Stimulated activated CD4-positive, alpha-beta T cell treated with anti-CD3 and anti-CD28 coated beads, Interleukin-12 subunit alpha, Interleukin-12 subunit beta, amount 100 ng/mL, for 48 hours (primary cell): Measurements from ENCODE around the gene ATP6V1A.

ENCODE experiments used
- DNase-seq, 3 donors: peaks; one replicate each; pipeline ENCODE4 v3.0.0-alpha.2; 2020; ENCODE audit warnings: low read depth in 2 of 3, low spot score in 1 of 3

ATP6V1A gene

DNA sequence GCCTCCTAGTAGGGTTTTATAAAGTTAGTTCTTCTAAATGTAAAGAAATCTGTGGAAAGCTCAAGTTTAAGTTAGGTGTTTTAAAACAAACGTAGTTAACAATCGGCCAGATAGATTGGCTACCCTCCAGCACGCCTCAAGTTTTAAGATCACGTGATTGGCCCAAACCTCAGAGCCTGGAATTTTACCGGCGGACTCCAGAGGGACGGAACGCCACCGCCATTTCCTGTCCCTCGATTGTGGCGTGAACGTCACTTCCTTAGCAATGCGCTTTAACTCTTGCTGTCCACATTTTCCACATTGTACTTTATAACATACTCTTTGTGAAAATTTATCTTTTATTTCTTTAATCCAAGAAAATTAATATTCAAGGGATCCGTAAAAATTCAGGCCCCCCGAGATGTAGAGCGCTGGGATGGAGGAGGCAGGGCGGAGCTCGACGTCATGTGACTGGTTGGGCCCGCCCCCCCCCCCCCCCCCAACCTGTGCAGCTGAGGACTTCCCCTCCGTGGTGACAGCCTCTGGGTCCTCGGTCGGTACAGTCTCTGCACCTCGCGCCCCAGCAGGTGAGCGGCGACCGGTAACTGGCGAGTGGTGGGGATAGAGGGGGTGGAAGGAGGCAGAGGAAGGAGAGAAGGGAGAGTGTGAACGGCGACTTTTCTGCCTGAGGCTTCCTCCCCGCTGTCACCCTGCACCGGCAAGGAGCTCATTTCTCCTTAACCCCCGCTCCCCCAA lies at the start of gene ATP6V1A:
ATP6V1A (plus strand) TSS at position 488 of the 735 bp plus-strand sequence. CDS start 31,719 bp downstream, outside the sequence.
- peak; percentile 76 to 80 (median 77) for DNase-seq

DNA sequence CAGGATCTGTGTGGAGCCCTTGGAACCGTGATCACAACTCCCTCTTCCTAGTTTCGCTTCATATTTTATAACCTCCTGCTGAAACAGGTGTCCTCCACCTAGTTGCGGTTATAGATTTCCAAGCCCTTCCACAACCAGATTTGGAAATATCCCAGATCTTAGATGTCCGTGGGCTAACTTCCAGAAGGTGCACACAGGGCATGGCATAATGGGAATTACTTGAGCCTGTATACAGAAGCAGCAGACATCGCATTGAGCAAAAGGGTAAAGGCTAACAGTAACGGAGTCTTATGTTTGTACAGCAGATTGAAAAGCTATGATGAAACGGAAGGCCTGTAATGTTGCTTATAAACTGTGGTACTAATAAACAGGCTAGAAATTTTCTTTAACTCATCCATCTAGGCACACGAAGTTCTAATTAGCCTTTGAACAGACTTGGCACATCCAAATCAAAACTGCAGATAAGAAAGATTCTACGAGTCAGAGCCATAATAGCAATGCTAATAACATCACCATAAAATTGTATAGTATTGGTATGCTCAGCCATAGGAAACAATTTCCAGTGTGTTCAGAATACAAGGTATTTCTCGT lies 49.2 kb upstream of the ATP6V1A start:
- DNase-seq, result no peak

DNA sequence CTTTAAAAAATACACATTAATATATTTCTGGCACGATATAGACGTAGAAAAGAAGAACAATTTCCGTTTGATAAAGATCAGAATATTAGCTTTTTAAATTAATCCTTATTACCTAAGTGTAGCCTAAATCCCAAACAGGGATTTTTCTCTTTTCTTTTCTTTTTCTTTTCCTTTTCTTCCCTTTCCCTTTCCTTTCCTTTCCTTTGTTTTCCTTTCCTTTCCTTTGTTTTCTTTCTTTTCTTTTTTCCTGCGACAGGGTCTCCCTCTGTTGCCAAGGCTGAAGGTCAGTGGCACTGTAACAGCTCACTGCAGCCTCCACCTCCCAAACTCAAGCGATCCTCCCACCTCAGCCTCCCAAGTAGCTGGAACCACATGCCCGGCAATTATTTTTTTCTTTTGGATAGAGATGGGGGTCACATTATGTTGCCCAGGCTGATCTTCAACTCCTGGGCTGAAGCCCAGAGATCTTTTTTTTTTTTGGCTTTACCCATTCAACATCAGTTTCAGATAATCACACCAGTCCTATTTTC lies 48.6 kb upstream of the ATP6V1A start:
- DNase-seq, result no peak

DNA sequence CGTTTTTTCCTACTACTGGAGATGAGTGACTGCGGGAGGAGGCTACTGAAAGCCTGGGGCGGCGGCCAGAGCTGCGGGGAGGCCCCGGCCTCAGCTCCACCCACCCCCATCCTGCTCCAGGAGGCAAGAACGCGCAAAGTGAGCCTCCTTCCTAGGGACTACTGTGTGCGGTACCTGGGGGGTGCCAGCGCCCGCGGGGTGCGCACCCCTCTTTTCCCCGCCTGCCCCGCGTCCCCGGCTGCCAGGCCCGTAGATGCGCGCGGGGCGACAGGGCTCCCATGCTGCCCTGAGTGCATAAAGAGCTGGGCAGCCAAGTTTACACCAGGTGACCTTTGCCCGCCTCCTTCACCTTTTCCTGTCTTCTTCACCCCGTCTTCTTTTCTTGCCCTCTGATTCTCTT lies 47.9 kb upstream of the ATP6V1A start:
- no peak for DNase-seq

DNA sequence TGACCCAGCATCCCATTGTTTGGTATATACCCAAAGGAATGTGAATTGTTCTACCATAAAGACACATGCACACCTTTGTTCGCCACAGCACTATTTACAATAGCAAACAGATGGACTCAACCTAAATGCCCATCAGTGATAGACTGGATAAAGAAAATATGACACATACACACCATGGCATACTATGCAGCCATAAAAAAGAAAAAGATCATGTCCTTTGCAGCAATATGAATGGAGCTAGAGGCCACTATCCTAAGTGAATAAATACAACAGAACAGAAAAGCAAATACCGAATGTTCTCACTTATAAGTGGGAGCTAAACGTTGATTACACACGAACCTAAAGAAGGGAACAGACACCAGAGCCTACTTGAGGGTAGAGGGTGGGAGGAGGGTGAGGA lies 39.0 kb upstream of the ATP6V1A start:
- DNase-seq, result no peak

DNA sequence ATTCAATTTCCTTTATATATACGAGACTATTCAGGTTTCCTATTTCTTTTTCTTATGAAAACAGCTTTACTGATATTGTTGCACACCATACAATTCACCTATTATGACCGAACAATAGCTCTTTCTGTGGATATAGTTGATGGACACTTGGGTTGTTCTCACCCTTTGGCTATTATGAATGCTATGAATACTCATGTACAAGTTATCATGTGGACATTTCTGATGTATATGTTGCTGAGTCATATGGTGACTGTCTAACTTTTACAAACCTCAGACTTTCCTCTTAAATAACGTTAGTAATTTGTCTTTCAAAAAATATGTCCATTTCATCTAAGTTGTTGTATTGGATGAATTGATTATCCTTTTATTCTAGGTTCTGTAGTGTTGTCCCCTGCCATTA lies 34.7 kb upstream of the ATP6V1A start:
- no peak for DNase-seq

DNA sequence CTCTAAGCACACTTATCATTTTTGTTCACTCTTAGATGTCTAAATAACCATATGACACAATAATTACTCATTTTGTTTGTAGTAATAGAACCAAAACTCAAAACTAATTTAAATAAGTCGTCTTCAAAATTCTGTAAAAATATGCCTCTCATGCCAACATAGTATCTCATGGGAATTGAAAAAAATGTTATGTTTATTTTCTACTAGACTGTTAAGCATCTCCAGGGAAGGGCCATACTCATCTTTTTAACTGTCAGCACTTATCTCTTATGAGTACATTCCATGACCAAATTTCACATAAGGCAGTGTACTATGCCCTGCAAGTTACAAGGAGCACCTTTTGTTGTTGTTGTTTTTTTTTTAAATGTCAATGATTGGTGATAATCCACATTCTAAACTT lies 32.1 kb upstream of the ATP6V1A start:
- DNase-seq, result no peak

DNA sequence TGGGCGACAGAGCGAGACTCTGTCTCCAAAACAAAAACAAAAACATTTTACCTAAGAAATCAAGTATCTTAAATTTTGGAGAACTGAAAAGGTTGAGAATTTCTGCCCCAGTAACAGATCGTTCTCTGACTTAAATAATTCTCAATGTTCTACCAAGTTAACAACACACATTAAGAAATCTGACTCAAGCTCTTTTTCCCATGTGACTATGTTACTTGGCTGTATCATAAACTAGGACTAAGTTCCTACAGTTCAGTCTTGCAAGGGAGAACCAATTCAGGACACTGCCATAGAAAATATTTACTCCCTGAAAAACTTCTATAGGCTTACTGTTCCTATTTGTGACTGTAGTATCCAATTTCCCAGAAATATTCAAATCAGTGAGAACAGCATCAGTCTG lies 29.5 kb upstream of the ATP6V1A start:
- no peak for DNase-seq

DNA sequence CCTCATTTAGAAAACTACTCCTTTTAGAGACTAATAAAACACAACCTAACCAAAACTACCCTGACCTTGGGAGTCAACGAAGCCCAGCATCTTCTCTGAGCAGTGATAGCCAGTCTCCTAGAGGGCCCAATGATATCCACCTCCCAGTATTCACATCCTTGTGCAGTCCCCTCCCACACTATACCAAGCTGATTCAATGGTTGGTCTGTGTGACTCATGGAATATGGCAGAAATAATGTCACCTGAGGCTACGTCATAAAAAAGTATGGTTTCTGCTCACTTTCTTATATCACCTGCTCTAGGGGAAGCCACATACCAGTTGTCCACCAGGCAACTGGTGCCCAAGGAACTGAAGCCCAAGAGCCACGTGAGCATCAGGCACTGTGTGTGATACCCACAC lies 29.0 kb upstream of the ATP6V1A start:
- no peak for DNase-seq

DNA sequence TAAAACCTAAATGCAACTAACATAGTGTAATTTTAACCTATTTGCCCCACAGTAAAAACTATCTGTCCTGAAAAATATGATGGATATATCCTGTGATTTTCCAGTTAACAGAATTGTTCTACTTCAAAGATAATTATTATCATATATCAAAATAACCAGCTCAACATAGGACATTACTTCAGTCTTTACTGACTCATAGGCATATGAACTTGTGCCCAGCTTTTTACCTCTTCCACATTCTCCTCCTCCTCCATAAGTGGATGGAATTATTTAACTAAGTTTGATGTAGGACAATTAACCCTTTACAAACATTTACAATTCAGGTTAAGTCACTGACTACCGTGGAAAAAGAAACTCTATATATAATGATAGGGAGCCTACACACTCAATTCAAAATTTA lies 27.5 kb upstream of the ATP6V1A start:
- DNase-seq, result no peak

DNA sequence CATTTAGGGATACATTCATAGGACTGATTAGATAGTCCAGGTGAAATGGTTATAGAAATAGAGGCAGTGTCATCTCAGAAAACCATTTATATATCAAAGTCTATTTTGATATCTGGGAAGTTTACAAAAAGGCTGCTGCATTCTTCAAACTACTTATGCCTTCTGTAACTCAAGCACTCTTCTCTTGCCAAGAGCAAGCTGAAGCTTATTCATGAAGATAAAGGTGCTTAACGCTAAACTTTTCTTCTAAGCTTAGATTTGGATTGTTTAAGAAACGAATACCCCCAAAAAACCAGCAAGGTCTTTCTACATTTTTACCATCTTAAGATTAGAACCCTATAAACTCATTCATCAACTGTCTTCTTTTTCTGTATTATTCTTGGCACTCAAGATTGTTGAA lies 27.1 kb upstream of the ATP6V1A start:
- DNase-seq, result no peak

DNA sequence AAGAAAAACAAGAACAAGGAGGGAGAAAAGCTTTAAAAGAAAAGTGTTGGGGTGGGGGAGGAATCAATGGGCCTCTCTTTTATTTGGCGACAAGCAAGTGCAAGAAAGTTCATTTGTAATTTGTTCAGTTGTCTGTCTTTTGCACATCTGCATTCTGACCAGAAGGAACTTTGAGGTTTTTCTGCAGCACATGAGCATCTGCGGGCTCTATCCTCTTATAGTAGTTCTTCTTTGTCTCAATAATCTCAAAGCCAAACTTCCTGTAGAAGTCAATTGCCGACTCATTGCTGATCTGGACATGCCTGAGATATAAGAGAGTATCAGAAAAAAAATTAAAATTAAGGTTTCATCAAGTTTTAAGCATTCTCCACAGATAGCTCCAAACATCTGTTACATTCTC lies 25.2 kb upstream of the ATP6V1A start:
- DNase-seq, result no peak

DNA sequence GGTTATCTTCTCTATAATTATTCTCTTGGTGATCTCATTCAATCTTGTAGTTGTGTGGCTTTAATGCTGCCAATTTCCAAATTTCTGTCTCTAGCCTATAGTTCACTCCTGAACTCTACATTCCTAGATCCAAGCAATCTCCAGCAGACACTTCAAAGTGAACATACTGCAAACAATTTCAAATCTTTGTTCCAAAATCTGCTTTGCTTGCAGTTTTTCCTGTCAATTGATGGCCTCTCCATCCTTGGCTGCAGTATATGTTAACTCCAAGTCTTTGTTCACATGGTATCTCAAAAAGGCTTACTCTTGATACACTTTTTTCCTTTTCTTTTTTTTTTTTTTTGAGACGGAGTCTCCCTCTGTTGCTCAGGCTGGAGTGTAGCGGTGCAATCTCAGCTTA lies 18.2 kb upstream of the ATP6V1A start:
- no peak for DNase-seq

DNA sequence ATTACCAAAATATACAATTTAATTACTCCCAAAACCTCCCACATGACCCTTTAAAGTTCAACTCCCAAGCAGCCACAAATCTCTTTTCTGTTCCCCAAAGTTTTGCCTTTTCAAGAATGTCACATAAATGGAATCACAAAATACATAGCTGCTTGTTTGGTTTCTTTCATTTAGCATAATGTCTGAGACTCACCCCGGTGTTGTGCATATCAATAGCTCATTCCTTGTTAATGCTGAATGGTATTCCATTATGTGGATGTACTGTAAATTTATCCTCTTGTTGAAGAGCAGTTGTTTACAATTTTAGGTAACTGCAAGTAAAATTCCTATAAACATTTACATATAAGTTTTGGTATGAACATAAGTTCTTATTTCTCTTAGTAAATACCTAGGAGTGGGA lies 16.3 kb upstream of the ATP6V1A start:
- DNase-seq, result no peak

DNA sequence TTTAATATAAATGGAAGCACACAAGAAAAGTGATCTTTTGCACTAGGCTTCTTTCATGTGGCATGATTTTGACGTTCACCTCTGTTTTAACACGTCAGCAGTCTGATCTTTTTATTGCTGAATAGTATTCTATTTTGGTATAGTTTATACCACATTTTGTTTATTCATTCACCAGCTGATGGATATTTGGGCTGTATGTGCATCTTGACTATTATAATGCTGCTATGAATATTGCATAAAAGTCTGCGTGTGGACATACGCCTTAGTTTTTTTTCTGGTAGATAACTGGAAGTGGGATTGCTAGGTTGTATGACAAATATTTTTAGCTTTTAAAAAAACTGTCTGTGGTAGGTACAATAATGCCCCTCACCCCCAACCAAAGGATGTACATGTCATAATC lies 15.1 kb upstream of the ATP6V1A start:
- no peak for DNase-seq

DNA sequence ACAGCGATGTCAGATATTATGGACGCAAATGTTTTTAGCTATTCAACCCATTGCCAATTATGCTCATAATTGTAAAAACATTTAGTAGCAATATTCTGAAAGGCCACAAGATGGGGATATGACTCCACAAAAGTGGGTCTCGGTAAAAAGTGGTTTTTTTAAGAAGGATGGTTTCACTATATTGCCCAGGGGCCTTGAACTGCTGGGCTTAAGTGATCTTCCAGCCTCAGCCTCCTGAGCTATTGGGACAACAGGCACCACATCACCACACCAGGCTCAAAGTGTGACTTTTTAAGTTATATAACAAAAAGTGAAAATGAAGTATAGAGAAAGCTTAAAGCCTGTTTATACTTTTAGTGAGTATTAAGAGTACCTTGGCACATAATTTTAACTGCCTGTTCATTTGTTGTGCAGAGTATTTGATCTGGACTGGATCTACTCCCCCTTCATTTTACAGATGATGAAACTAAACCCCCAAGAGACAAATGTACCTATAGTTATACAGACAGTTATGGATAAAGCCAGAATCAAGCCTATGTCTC lies 10.2 kb upstream of the ATP6V1A start:
- peak in 1 of 3 donors; percentile 23 for DNase-seq

DNA sequence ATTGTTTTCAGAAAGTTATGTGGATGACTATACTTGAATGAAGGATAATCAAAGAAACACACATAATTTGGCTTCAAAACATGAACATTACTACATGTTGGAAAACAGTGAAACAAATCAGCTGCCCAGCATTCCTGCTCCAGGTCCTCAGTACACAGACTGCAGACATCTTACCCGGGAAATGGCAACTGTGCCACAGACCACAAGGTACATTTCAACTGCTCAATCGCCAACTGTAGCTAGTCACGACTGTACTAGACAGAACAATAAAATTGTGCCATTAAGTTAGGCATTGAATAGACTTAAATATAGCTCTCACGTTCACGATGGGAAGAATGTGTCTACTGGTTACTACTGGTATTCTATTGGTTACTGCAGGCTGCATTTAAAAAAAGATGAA lies 5.7 kb upstream of the ATP6V1A start:
- DNase-seq, result no peak

DNA sequence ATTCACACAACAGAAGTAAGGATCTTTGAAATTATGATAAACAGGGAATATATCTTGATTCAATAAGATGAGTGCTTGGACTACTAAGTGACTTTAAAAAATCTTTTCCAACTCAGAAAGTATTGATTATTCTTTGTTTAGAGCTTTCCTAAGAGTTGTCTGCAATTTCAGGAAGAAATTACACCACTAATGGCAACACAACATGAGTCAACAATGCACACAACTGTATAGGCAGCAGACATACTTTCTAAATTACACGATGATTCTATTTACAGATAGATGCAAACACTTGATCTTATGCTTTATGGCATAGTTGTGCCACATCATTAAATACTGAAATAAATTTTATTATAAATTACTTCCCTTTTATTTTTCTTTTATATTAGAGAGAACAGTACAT lies 5.2 kb upstream of the ATP6V1A start:
- DNase-seq, result no peak

DNA sequence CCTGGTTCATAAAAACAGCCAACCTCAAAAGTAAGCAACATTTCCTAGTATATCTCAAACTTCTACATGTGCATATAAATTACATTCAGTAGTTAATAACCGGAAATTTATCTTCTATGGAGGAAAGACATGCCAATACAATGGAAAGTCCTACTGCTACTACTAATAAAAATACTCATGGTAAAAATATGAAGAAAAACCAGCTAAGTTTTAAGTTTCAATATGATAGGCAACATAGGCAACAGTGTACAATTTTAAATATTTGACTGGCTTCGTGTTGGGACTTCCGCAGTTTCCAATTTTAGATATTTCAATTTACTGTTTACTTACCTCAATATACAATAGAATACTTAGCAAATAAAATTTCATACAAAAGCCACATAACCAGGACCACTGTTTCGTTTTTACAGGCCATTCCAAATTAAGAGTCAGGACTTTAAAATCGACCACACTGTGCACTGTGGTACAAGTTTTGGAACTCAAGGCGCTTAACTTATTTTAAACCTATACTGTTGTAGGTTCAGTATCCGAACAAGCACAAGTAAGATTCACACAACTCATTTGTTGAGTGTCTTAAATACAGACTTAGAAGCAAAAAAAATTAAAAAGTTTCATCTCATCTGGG lies 3.7 kb upstream of the ATP6V1A start:
- no peak for DNase-seq

DNA sequence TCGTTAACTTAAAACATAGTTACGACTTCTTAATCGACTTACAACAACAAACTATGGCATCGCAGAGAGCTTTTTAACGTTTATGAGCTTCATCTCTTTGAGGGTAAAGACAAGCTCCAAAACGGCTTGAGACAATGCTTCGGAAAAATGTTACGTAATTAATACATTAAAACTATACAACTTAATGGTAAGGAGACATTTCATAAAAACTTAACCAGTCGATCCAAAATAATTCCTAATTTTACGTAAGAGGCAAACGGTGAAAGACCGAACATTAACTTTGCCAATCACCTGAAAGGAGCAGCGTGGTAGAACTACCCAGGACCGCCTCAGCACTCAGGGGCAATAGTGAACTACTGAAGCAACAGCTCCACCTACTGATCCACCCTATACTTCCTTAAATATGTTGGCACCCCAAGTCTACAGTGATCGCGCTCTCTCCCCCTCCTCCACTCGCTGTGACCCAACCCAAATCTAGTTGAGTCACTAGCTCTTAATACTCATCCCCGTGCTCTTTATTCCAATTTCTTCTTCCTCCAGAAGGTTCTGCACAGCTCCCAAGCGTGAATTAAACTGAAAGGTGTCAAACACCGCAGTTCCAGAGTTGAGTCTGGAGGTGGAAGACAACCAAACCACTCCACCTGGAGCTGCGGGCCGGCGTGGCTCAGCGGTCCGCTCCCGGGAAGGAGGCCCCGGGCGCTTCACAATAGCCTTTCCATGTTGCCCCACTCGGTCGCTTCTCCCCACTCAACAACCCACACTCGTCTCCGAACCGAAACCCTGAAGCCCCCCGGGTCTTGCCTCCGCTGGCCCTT lies 1.7 kb upstream of the ATP6V1A start:
- DNase-seq, result peak; percentile 66 to 70 (median 68)
